ENCODE results near the gene NF2. TPM values are rescaled to one million over a fixed set of nuclear protein-coding genes. Genes with fewer than 3 reads are reported as not detected.

Gene NF2
- total RNA-seq, 1 donor from 2014 or later: 43.9 TPM

GRCh38 chr22:29635734-29636357 lies 32.4 kb downstream of the NF2 start:
- Histone ChIP-seq H3K9me3 (no peaks in the 10 kb centered on the region), H3K4me3 (no peak overlapping the region), H3K36me3 (peaks cover 26% of the 10 kb centered on the region), H3K4me1 (peaks cover 9% of the 10 kb centered on the region), H3K27ac (no peak overlapping the region), H3K27me3 (no peaks in the 10 kb centered on the region)
- ATAC-seq (peak; percentile 76), DNase-seq (no peak)
- TF ChIP-seq CTCF (IDR thresholded peaks at IDR 0.05): peak; percentile 59
- intact Hi-C loops (cut with DNase I): no loop called here

- ATAC-seq (no peak), DNase-seq (no peak)
These were observed 33.3 kb downstream of the NF2 start for GRCh38 chr22:29636751-29637150.

GRCh38 chr22:29637181-29637580 lies 33.7 kb downstream of the NF2 start:
- intact Hi-C loops (cut with DNase I): no loop called here
- no peaks in the 10 kb centered on the region for H3K27me3 ChIP-seq
- H3K9me3 ChIP-seq: no peaks in the 10 kb centered on the region
- no peak for TF ChIP-seq CTCF (IDR thresholded peaks at IDR 0.05)
- H3K4me1 ChIP-seq: no peaks in the 10 kb centered on the region
- no peak for DNase-seq
- no peak overlapping the region for H3K4me3 ChIP-seq
- peaks cover 37% of the 10 kb centered on the region for H3K36me3 ChIP-seq
- no peak for ATAC-seq
- no peak overlapping the region for H3K27ac ChIP-seq

More at GRCh38 chr22:29636751-29637150, 33.3 kb downstream of the NF2 start:
- intact Hi-C loops (cut with DNase I): no loop called here
- no peaks in the 10 kb centered on the region for H3K4me1 ChIP-seq
- H3K9me3 ChIP-seq: no peaks in the 10 kb centered on the region
- H3K4me3 ChIP-seq: no peak overlapping the region
- H3K27me3 ChIP-seq: no peaks in the 10 kb centered on the region
- peaks cover 33% of the 10 kb centered on the region for H3K36me3 ChIP-seq
- TF ChIP-seq CTCF (IDR thresholded peaks at IDR 0.05): no peak
- H3K27ac ChIP-seq: no peak overlapping the region

- ATAC-seq (no peak), DNase-seq (no peak)
- Histone ChIP-seq H3K4me1 (no peaks in the 10 kb centered on the region), H3K27ac (no peak overlapping the region), H3K27me3 (no peaks in the 10 kb centered on the region), H3K4me3 (no peak overlapping the region), H3K36me3 (peaks cover 46% of the 10 kb centered on the region), H3K9me3 (no peaks in the 10 kb centered on the region)
- TF ChIP-seq CTCF (IDR thresholded peaks at IDR 0.05): no peak
- intact Hi-C loops (cut with DNase I): no loop called here
These were observed 35.2 kb downstream of the NF2 start for GRCh38 chr22:29638678-29639077.

GRCh38 chr22:29639096-29639495 lies 35.7 kb downstream of the NF2 start:
- no peak for TF ChIP-seq CTCF (IDR thresholded peaks at IDR 0.05)
- intact Hi-C loops (cut with DNase I): no loop called here
- Histone ChIP-seq H3K36me3 (peaks cover 46% of the 10 kb centered on the region), H3K4me1 (no peaks in the 10 kb centered on the region), H3K27me3 (no peaks in the 10 kb centered on the region), H3K9me3 (no peaks in the 10 kb centered on the region), H3K4me3 (no peak overlapping the region), H3K27ac (no peak overlapping the region)
- DNase-seq (no peak), ATAC-seq (no peak)
